IMR-90 (cell line): ENCODE data around the gene SPRYD7. TPM values are rescaled to one million over a fixed set of nuclear protein-coding genes. Genes with fewer than 3 reads are reported as not detected.
A peak's percentile ranks its signal among the peaks of the same experiment; 100 is the strongest.

Experiments used
- ATAC-seq: fragments of 200-7000 bp; cut with Tn5 transposase; 2 replicates; pipeline ENCODE4 v1.9.1; 2020; ENCODE audit warnings: low read depth, mild to moderate bottlenecking, moderate library complexity
- BruUV-seq: library from RNA; stranded (reverse); fragments of 400-500 nt; replicated peaks from 2 replicates; lab custom pipeline; 2021; lab: Mats Ljungman, UMichigan
- CTCF ChIA-PET: fragments of 300-600 bp; formaldehyde crosslinking; extraction: SDS; loops from one replicate; lab custom pipeline; 2021; ENCODE audit warnings: antibody characterized with exemption; lab: Yijun Ruan, JAX
- POLR2A ChIA-PET: fragments of 300-600 bp; sonication (Branson Sonifier 250); formaldehyde crosslinking; loops from one replicate; lab custom pipeline; 2022; ENCODE audit warnings: antibody characterized with exemption; ENCODE audit not compliant: unreplicated experiment; lab: Charles Lee
- DNase-seq: peaks from one replicate; pipeline ENCODE4 v3.0.0; 2013
- H2AFZ ChIP-seq: replicated peaks from 2 replicates; pipeline ENCODE3; 2013; ENCODE audit warnings: low read length, mild to moderate bottlenecking; ENCODE audit not compliant: poor library complexity
- H2AK5ac ChIP-seq: 2 replicates; pipeline ENCODE4 v1.6.1; 2013; ENCODE audit warnings: low read depth, low read length, inconsistent platforms
- H2AK9ac ChIP-seq: replicated peaks from 2 replicates; pipeline ENCODE3; 2013; ENCODE audit warnings: mild to moderate bottlenecking, low read depth, low read length, moderate library complexity; ENCODE audit not compliant: poor library complexity
- H2BK120ac ChIP-seq: 2 replicates; pipeline ENCODE4 v1.6.1; 2013; ENCODE audit warnings: low read depth, low read length, inconsistent platforms
- H2BK15ac ChIP-seq: 3 replicates; pipeline ENCODE4 v1.6.1; 2013; ENCODE audit warnings: low read depth, low read length, inconsistent platforms
- H2BK20ac ChIP-seq: 2 replicates; pipeline ENCODE4 v1.6.1; 2013; ENCODE audit warnings: low read depth, mild to moderate bottlenecking, inconsistent platforms, low read length, moderate library complexity
- H2BK5ac ChIP-seq: 2 replicates; pipeline ENCODE4 v1.6.1; 2013; ENCODE audit warnings: mild to moderate bottlenecking, low read depth, low read length, inconsistent platforms; ENCODE audit not compliant: poor library complexity, severe bottlenecking
- H3K14ac ChIP-seq: replicated peaks from 2 replicates; pipeline ENCODE4 v1.6.1; 2013; ENCODE audit warnings: low read depth, low read length, inconsistent platforms
- H3K18ac ChIP-seq: 2 replicates; pipeline ENCODE4 v1.6.1; 2013; ENCODE audit warnings: low read depth, low read length, control low read depth
- H3K23ac ChIP-seq: 2 replicates; pipeline ENCODE4 v1.6.1; 2013; ENCODE audit warnings: low read depth, low read length, inconsistent platforms
- H3K27ac ChIP-seq: 2 replicates; pipeline ENCODE4 v1.5.1; 2013; ENCODE audit warnings: mild to moderate bottlenecking, control low read depth, low read length; ENCODE audit not compliant: insufficient read depth
- H3K27me3 ChIP-seq: 2 replicates; pipeline ENCODE4 v1.6.1; 2013; ENCODE audit warnings: low read length; ENCODE audit not compliant: control insufficient read depth, insufficient read depth
- H3K36me3 ChIP-seq: 2 replicates; pipeline ENCODE4 v1.6.1; 2013; ENCODE audit warnings: low read length, mixed read lengths; ENCODE audit not compliant: control insufficient read depth, insufficient read depth
- H3K4ac ChIP-seq: 2 replicates; pipeline ENCODE4 v1.6.1; 2013; ENCODE audit warnings: low read depth, low read length, inconsistent platforms
- H3K4me1 ChIP-seq: 2 replicates; pipeline ENCODE4 v1.6.1; 2013; ENCODE audit warnings: low read length, mixed read lengths; ENCODE audit not compliant: control insufficient read depth, insufficient read depth
- H3K4me2 ChIP-seq: 2 replicates; pipeline ENCODE4 v1.6.1; 2013; ENCODE audit warnings: low read depth, mild to moderate bottlenecking, control low read depth, low read length, moderate library complexity
- H3K4me3 ChIP-seq: 2 replicates; pipeline ENCODE4 v1.5.1; 2013; ENCODE audit warnings: low read depth, mild to moderate bottlenecking, control low read depth, low read length, moderate library complexity; ENCODE audit not compliant: insufficient read depth
- H3K56ac ChIP-seq: 2 replicates; pipeline ENCODE4 v1.6.1; 2013; ENCODE audit warnings: low read length, inconsistent platforms; ENCODE audit not compliant: insufficient read depth; ENCODE audit errors: extremely low read depth
- H3K79me1 ChIP-seq, 2 experiments: 2 replicates each; pipeline ENCODE4 v1.6.1; 2013; ENCODE audit warnings: low read length in 2 of 2, inconsistent platforms in 1 of 2, low read depth in 1 of 2
- H3K9ac ChIP-seq: 2 replicates; pipeline ENCODE4 v1.6.1; 2013; ENCODE audit warnings: low read depth, low read length, control low read depth
- H3K9me1 ChIP-seq: 2 replicates; pipeline ENCODE4 v1.6.1; 2013; ENCODE audit warnings: low read length, inconsistent platforms; ENCODE audit not compliant: insufficient read depth
- H3K9me3 ChIP-seq: 2 replicates; pipeline ENCODE4 v1.6.1; 2013; ENCODE audit warnings: low read length; ENCODE audit not compliant: control insufficient read depth, insufficient read depth
- H4K20me1 ChIP-seq: 2 replicates; pipeline ENCODE4 v1.6.1; 2013; ENCODE audit warnings: low read length, inconsistent platforms; ENCODE audit not compliant: insufficient read depth
- H4K5ac ChIP-seq: 2 replicates; pipeline ENCODE4 v1.6.1; 2013; ENCODE audit warnings: mild to moderate bottlenecking, low read depth, low read length, control low read depth
- H4K8ac ChIP-seq, 2 experiments: 2 replicates each; pipeline ENCODE4 v1.6.1; 2013; ENCODE audit warnings: low read depth in 2 of 2, low read length in 2 of 2, control low read depth in 1 of 2, inconsistent platforms in 1 of 2
- H4K91ac ChIP-seq: 2 replicates; pipeline ENCODE4 v1.6.1; 2013; ENCODE audit warnings: low read depth, low read length, inconsistent platforms; ENCODE audit not compliant: insufficient read depth
- BHLHE40 ChIP-seq: fragments of 150-350 bp; IDR thresholded peaks from 2 replicates; pipeline ENCODE4 v1.6.1; 2016; ENCODE audit warnings: mild to moderate bottlenecking, low read depth, low read length
- CEBPB ChIP-seq: IDR thresholded peaks from 2 replicates; pipeline ENCODE4 v1.6.1; 2012; ENCODE audit warnings: low read depth, low read length, improper control_type of control experiment
- CHD1 ChIP-seq: IDR thresholded peaks from 2 replicates; pipeline ENCODE4 v1.6.1; 2012; ENCODE audit warnings: low read depth, low read length, improper control_type of control experiment
- FOS ChIP-seq: fragments of 150-350 bp; IDR thresholded peaks from 2 replicates; pipeline ENCODE4 v1.6.1; 2016; ENCODE audit warnings: low read depth, low read length
- MAFK ChIP-seq: IDR thresholded peaks from 2 replicates; pipeline ENCODE4 v1.6.1; 2012; ENCODE audit warnings: low read depth, low read length, improper control_type of control experiment
- MAZ ChIP-seq: IDR thresholded peaks from 2 replicates; pipeline ENCODE4 v1.6.1; 2012; ENCODE audit warnings: low read depth, mild to moderate bottlenecking, low read length, improper control_type of control experiment, moderate library complexity, borderline replicate concordance
- MXI1 ChIP-seq: IDR thresholded peaks from 2 replicates; pipeline ENCODE4 v1.6.1; 2012; ENCODE audit warnings: low read depth, mild to moderate bottlenecking, low read length, moderate library complexity, borderline replicate concordance
- NFE2L2 ChIP-seq: fragments of 150-350 bp; IDR thresholded peaks from 2 replicates; pipeline ENCODE4 v1.6.1; 2016; ENCODE audit warnings: low read depth, mild to moderate bottlenecking, low read length
- POLR2A ChIP-seq: IDR thresholded peaks from 2 replicates; pipeline ENCODE4 v1.6.1; 2012; ENCODE audit warnings: mild to moderate bottlenecking, low read depth, low read length
- RAD21 ChIP-seq: IDR thresholded peaks from 2 replicates; pipeline ENCODE4 v1.6.1; 2012; ENCODE audit warnings: low read length, improper control_type of control experiment
- RCOR1 ChIP-seq: IDR thresholded peaks from 2 replicates; pipeline ENCODE4 v1.6.1; 2012; ENCODE audit warnings: mild to moderate bottlenecking, low read length, improper control_type of control experiment; ENCODE audit not compliant: insufficient replicate concordance
- RFX5 ChIP-seq: IDR thresholded peaks from 2 replicates; pipeline ENCODE4 v1.8.0; 2012; ENCODE audit warnings: low read depth, mild to moderate bottlenecking, low read length, moderate library complexity
- SMC3 ChIP-seq: fragments of 150-350 bp; IDR thresholded peaks from 2 replicates; pipeline ENCODE4 v1.6.1; 2016; ENCODE audit warnings: low read depth, mild to moderate bottlenecking, antibody characterized with exemption, low read length, moderate library complexity
- WGBS, 2 experiments: methylation state at CpG; one replicate each; pipeline versions ENCODE4 v1.1.5 to v1.1.7; 2013; ENCODE audit warnings: missing lambda C conversion rate in 2 of 2; ENCODE audit not compliant: insufficient read length in 1 of 2; ENCODE audit errors: extremely low coverage in 2 of 2; 5-methylcytosine and 5-hydroxymethylcytosine counted together
- dilution Hi-C: fragments of 300-500 bp; cut with HindIII; formaldehyde crosslinking; loops from one replicate; pipeline ENCODE4 v1.14.3; 2018; ENCODE audit warnings: low sequenced_read_pairs; ENCODE audit not compliant: unreplicated experiment
- in situ Hi-C: fragments of 300-500 bp; cut with MboI; formaldehyde crosslinking; loops from 3 replicates; pipeline ENCODE4 v1.14.3; 2019; ENCODE audit warnings: low sequenced_read_pairs, inconsistent platforms, mixed read lengths
- intact Hi-C: fragments of 100-400 bp; cut with micrococcal nuclease; formaldehyde crosslinking; loops from 2 replicates; pipeline ENCODE4 v1.10.0; 2022
- polyA plus RNA-seq, 3 experiments: library from polyadenylated mRNA; depleted of rRNA; stranded (reverse); fragments of >200 nt; gene quantifications; 2 replicates each; pipeline ENCODE4 v1.2.3, GENCODE V29; 2012; ENCODE audit warnings: low replicate concordance in 1 of 3
- total RNA-seq: library from RNA; depleted of rRNA; stranded (reverse); fragments of >200 nt; gene quantifications from 2 replicates; pipeline ENCODE4 v1.2.3, GENCODE V29; 2012
- TF ChIP-seq, protein P1 (sequence below): fragments of 150-350 bp; IDR thresholded peaks from 2 replicates; pipeline ENCODE4 v1.6.1; 2016; ENCODE audit warnings: low read depth, mild to moderate bottlenecking, low read length, moderate library complexity, borderline replicate concordance
- TF ChIP-seq, protein P2 (sequence below): fragments of 150-350 bp; IDR thresholded peaks from 2 replicates; pipeline ENCODE4 v1.6.1; 2017; ENCODE audit warnings: mild to moderate bottlenecking, antibody characterized with exemption, low read length, low read depth
- TF ChIP-seq, protein P3 (sequence below): conservative IDR thresholded peaks from 2 replicates; pipeline ENCODE4 v1.5.1; 2012; ENCODE audit warnings: mild to moderate bottlenecking, low read depth, low read length, improper control_type of control experiment

Gene SPRYD7
- total and polyA plus RNA-seq, 2 of the 4 experiments (the other 2 are of a cell fraction): 5.6 to 20.2 TPM

DNA sequence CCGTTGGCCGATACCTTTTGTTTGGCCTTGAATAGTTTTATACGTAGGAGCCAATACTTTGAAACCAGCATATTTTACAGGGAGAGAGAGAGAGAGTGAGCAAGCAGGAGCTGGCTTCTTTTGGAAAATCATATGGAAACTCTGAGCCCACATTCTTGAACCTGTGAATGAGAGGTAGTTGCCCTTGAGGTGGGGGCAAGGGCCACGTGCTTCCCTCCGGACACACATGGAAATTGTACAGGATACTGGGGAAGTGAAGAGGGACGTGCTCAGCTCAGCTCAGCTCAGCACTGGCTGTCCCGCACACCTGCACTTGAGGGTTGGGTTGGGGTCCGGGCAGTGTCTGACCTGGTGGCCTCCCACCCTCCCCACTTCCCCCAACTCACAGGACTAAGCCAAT lies 68.3 kb downstream of the SPRYD7 start:
- no peaks in the 10 kb centered on the region for H3K36me3 ChIP-seq
- no peak overlapping the region for H3K4me2 ChIP-seq
- H2BK120ac ChIP-seq: no peak overlapping the region
- no peak overlapping the region for H2BK20ac ChIP-seq
- DNase-seq (no peak), ATAC-seq (no peak)
- in situ Hi-C loops (no loop called here), dilution Hi-C loops (no loop called here), intact Hi-C loops (no loop called here)
- no peak overlapping the region for H4K5ac ChIP-seq
- H4K91ac ChIP-seq: no peak overlapping the region
- H3K79me1 ChIP-seq: no peaks in the 10 kb centered on the region
- BruUV-seq: no TSS peak
- H3K4me3 ChIP-seq: no peak overlapping the region
- H2AK9ac ChIP-seq: no peak overlapping the region
- no peak overlapping the region for H3K9ac ChIP-seq
- no peak overlapping the region for H2AK5ac ChIP-seq
- CTCF ChIA-PET: no interaction called here
- no peaks in the 10 kb centered on the region for H3K9me3 ChIP-seq
- peak overlapping the region; percentile 29 for H2AFZ ChIP-seq
- no peaks in the 10 kb centered on the region for H3K27me3 ChIP-seq
- POLR2A ChIA-PET: no interaction called here
- no peak overlapping the region for H3K18ac ChIP-seq
- H3K4me1 ChIP-seq: no peaks in the 10 kb centered on the region
- H3K56ac ChIP-seq: no peak overlapping the region
- no peak overlapping the region for H2BK5ac ChIP-seq
- H4K8ac ChIP-seq: no peak overlapping the region
- no peak overlapping the region for H3K23ac ChIP-seq
- H3K4ac ChIP-seq: no peak overlapping the region
- H3K27ac ChIP-seq: no peak overlapping the region
- no peak overlapping the region for H3K14ac ChIP-seq
- H3K9me1 ChIP-seq: peaks cover 5% of the 10 kb centered on the region; the same call in 1 of the 2 replicates
- TF ChIP-seq SMC3 (no peak), RFX5 (no peak), NFE2L2 (no peak), BHLHE40 (no peak), FOS (no peak), CEBPB (no peak), CHD1 (no peak), RCOR1 (no peak), MAZ (no peak), MXI1 (no peak), MAFK (no peak), POLR2A (no peak), RAD21 (no peak)
- TF ChIP-seq, protein P1, sequence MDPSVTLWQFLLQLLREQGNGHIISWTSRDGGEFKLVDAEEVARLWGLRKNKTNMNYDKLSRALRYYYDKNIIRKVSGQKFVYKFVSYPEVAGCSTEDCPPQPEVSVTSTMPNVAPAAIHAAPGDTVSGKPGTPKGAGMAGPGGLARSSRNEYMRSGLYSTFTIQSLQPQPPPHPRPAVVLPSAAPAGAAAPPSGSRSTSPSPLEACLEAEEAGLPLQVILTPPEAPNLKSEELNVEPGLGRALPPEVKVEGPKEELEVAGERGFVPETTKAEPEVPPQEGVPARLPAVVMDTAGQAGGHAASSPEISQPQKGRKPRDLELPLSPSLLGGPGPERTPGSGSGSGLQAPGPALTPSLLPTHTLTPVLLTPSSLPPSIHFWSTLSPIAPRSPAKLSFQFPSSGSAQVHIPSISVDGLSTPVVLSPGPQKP: no peak
- TF ChIP-seq, protein P2, sequence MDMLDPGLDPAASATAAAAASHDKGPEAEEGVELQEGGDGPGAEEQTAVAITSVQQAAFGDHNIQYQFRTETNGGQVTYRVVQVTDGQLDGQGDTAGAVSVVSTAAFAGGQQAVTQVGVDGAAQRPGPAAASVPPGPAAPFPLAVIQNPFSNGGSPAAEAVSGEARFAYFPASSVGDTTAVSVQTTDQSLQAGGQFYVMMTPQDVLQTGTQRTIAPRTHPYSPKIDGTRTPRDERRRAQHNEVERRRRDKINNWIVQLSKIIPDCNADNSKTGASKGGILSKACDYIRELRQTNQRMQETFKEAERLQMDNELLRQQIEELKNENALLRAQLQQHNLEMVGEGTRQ: no peak
- TF ChIP-seq, protein P3, sequence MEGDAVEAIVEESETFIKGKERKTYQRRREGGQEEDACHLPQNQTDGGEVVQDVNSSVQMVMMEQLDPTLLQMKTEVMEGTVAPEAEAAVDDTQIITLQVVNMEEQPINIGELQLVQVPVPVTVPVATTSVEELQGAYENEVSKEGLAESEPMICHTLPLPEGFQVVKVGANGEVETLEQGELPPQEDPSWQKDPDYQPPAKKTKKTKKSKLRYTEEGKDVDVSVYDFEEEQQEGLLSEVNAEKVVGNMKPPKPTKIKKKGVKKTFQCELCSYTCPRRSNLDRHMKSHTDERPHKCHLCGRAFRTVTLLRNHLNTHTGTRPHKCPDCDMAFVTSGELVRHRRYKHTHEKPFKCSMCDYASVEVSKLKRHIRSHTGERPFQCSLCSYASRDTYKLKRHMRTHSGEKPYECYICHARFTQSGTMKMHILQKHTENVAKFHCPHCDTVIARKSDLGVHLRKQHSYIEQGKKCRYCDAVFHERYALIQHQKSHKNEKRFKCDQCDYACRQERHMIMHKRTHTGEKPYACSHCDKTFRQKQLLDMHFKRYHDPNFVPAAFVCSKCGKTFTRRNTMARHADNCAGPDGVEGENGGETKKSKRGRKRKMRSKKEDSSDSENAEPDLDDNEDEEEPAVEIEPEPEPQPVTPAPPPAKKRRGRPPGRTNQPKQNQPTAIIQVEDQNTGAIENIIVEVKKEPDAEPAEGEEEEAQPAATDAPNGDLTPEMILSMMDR: no peak
- WGBS, 2 experiments: 95% methylated on average over 4 of the region's 8 CpGs; no CpG with 5 or more reads in 1 of the 2 experiments
- no peaks in the 10 kb centered on the region for H4K20me1 ChIP-seq
- H2BK15ac ChIP-seq: 0 out of 3 replicates have a peak overlapping the region, but pooled peaks have one; percentile 13
